ENCODE data around the gene CCDC187. TPM values are rescaled to one million over a fixed set of nuclear protein-coding genes. Genes with fewer than 3 reads are reported as not detected.
A peak's percentile ranks its signal among the peaks of the same experiment; 100 is the strongest.
"Not testable (repeated sequence)": the region's sequence is repeated elsewhere in the genome, so short reads cannot be mapped to it uniquely, and the experiment has no call there.

Gene CCDC187
- total RNA-seq, result 1 to 10 TPM in 2 of 5 donors, under 1 TPM in 2, not detected in 1; 0.45 to 2.8 (median 1.7) TPM
- polyA plus RNA-seq, result under 1 TPM; 0.12 to 0.31 (median 0.18) TPM
- long read RNA-seq, donor 1, result 0 reads
- long read RNA-seq, donor 2, result 0 reads
- long read RNA-seq, donor 3, result 0 reads
- long read RNA-seq, donor 4, result 0 reads
- long read RNA-seq, donor 5, result 0 reads
- long read RNA-seq, donor 6, result 0 reads
- long read RNA-seq, donor 7, result 0 reads
- long read RNA-seq, donor 8, result 0 reads
- long read RNA-seq, donor 9, result 0 reads
- long read RNA-seq, donor 10, result 0 reads

DNA sequence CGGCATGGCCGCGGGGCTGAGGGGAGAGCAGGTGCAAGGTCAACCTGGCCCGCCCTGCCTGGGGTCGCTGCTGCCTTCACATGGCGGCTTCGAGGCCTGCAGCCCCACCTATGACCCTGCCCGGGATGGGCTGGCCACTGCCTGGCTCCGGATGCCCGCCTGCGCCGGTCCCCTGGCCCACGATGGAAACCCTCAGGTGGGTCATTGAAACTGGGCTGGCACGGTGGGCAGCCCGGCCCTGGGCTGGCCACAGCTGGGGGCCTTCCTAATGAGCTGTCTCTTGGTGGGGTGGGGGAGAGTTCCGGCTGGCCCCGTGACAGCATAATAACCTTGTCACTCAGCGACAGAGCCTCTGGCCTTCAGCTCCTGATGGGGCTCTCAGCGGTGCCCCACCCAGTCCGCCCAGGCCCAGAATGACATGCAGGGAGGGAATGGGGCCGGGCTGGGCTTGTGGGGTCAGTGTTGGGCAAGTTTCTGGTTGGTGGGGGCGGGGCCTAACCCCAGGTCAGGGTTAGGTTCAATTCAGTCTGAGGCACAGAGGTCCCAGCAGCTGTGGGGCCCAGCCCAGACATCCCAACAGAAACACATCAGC, at the start of gene CCDC187:
CCDC187 (minus strand) TSS at position 270 of the 592 bp plus-strand sequence; CDS start at position 6, 264 bp downstream.
- Histone ChIP-seq H3K27ac (no peak within 1 kb of the TSS), H3K36me3 (no peaks in the 10 kb centered on the region), H3K4me3 (no peak within 1 kb of the TSS), H3K9me3 (no peaks in the 10 kb centered on the region), H3K27me3 (peaks cover 0 to 57% (median 0%) of the 10 kb centered on the region in 3 donors), H3K4me1 (no peaks in the 10 kb centered on the region)
- TF ChIP-seq EP300 (IDR thresholded peaks at IDR 0.05) (no peak), POLR2AphosphoS5 (IDR thresholded peaks at IDR 0.05) (no peak), POLR2A (IDR thresholded peaks at IDR 0.05) (no peak)
- TF ChIP-seq, protein P1, sequence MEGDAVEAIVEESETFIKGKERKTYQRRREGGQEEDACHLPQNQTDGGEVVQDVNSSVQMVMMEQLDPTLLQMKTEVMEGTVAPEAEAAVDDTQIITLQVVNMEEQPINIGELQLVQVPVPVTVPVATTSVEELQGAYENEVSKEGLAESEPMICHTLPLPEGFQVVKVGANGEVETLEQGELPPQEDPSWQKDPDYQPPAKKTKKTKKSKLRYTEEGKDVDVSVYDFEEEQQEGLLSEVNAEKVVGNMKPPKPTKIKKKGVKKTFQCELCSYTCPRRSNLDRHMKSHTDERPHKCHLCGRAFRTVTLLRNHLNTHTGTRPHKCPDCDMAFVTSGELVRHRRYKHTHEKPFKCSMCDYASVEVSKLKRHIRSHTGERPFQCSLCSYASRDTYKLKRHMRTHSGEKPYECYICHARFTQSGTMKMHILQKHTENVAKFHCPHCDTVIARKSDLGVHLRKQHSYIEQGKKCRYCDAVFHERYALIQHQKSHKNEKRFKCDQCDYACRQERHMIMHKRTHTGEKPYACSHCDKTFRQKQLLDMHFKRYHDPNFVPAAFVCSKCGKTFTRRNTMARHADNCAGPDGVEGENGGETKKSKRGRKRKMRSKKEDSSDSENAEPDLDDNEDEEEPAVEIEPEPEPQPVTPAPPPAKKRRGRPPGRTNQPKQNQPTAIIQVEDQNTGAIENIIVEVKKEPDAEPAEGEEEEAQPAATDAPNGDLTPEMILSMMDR (IDR thresholded peaks at IDR 0.05), result no peak
- no peak for DNase-seq
- intact Hi-C loops (cut with DNase I; ENCODE audit: low total_unique reads), result no loop called here
- 70 to 84% (median 76%) methylated on average over 9 to 22 of the region's 22 CpGs for WGBS, 5 donors

GRCh38 chr9:136353088-136353487, 49.2 kb upstream of the CCDC187 start:
- H3K36me3 ChIP-seq, result peaks cover 0 to 44% (median 25%) of the 10 kb centered on the region in 4 donors
- no peak overlapping the region for H3K4me3 ChIP-seq
- TF ChIP-seq POLR2A (IDR thresholded peaks at IDR 0.05), result no peak
- TF ChIP-seq, protein P1 (IDR thresholded peaks at IDR 0.05), result no peak
- TF ChIP-seq EP300 (IDR thresholded peaks at IDR 0.05), result no peak
- no peak for DNase-seq
- intact Hi-C loops (cut with DNase I; ENCODE audit: low total_unique reads), result no loop called here
- H3K27me3 ChIP-seq, result no peaks in the 10 kb centered on the region
- peak overlapping the region in 1 of 5 donors; percentile 53 for H3K27ac ChIP-seq
- H3K9me3 ChIP-seq, result no peaks in the 10 kb centered on the region
- 70 to 85% (median 79%) methylated on average over 8 to 11 of the region's 11 CpGs for WGBS, 5 donors
- H3K4me1 ChIP-seq, result peaks cover 5 to 36% (median 15%) of the 10 kb centered on the region in 4 donors

DNA sequence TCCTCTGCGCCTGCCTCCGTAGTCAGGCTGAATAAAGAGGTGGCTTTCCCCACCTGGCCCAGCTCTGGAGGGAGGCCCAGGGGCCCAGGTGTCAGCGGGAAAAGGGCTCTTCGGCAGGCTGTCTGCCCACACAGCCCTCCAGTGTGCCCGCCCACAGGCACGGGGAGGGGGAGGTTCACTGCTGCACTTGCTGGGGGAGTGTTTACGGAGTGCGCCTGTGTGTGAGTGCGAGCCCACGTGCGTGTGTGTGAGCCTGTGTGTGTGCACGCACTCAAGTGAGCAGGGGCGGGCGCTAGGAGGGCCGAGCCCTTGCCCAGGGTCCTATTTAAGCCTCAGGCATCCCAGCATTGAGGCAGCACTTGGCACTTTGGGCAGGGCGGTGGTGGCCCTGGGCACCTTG, 48.8 kb upstream of the CCDC187 start:
- peak in 1 of 2 donors; percentile 84 for DNase-seq
- Histone ChIP-seq H3K9me3 (no peaks in the 10 kb centered on the region), H3K4me3 (peak overlapping the region in 2 of 4 donors; percentile 15 to 39), H3K36me3 (peaks cover 0 to 40% (median 23%) of the 10 kb centered on the region in 4 donors), H3K4me1 (peaks cover 5 to 36% (median 15%) of the 10 kb centered on the region in 4 donors), H3K27ac (peak overlapping the region in 1 of 5 donors; percentile 44), H3K27me3 (no peaks in the 10 kb centered on the region)
- intact Hi-C loops (cut with DNase I; ENCODE audit: low total_unique reads), result no loop called here
- TF ChIP-seq POLR2AphosphoS5 (IDR thresholded peaks at IDR 0.05) (no peak), EP300 (IDR thresholded peaks at IDR 0.05) (no peak), POLR2A (IDR thresholded peaks at IDR 0.05) (no peak)
- TF ChIP-seq, protein P1 (IDR thresholded peaks at IDR 0.05), result no peak
- WGBS, 5 donors, result 45 to 63% (median 55%) methylated on average over 12 to 16 of the region's 16 CpGs

DNA sequence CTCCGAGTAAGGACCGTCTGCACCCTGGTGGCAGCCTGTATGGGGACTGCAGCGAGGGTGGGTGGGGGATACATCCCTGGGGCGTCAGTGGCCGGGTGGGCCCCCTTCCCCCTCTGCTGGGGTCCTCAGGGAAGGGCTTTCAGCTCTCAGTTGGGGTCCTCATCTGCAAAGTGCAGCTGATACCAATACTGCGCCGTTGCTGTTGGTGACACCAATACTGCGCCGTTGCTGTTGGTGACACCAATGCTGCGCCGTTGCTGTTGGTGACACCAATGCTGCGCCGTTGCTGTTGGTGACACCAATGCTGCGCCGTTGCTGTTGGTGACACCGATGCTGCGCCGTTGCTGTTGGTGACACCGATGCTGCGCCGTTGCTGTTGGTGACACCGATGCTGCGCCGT, 48.0 kb upstream of the CCDC187 start:
- Histone ChIP-seq H3K4me3 (peak overlapping the region in 2 of 4 donors; percentile 12 to 31), H3K4me1 (peaks cover 5 to 36% (median 15%) of the 10 kb centered on the region in 4 donors), H3K36me3 (peaks cover 0 to 32% (median 16%) of the 10 kb centered on the region in 4 donors)
- H3K27ac ChIP-seq; H3K9me3 ChIP-seq; H3K27me3 ChIP-seq; DNase-seq; intact Hi-C loops (cut with DNase I; ENCODE audit: low total_unique reads): not testable (repeated sequence)
- WGBS, 5 donors, result 55 to 96% (median 93%) methylated on average over 5 to 24 of the region's 24 CpGs
